Loucy (cell line): ENCODE results near the gene ADAMTS6.

Experiments used
- EZH2phosphoT487 ChIP-seq: fragments of 200-600 bp; IDR thresholded peaks from 2 replicates; pipeline ENCODE4 v1.6.1; 2018; ENCODE audit warnings: antibody characterized with exemption, mild to moderate bottlenecking, moderate library complexity, borderline replicate concordance
- TF ChIP-seq, protein P1 (sequence below): fragments of 200-600 bp; sonication (generic); conservative IDR thresholded peaks from 2 replicates; pipeline ENCODE4 v1.5.1; 2014; ENCODE audit warnings: mild to moderate bottlenecking, antibody characterized with exemption, low read length

DNA sequence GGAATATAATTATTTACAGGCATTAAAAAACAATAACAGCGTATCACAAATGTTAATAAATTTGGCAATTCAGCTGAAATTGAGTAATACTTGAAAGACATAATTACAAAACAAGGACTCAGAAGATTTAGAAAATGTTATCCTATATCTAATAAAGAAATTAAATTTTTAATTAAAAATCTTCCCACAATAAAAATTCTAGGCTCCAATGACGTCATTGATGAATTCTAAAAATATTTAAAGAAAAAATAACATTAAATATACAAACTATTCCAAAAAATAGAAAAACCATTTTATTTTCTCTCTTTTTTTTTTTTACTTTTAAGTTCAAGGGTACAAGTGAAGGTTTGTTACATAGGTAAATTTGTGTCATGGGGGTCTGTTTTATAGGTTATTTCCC lies 161.5 kb downstream of the ADAMTS6 start:
- TF ChIP-seq, protein P1, sequence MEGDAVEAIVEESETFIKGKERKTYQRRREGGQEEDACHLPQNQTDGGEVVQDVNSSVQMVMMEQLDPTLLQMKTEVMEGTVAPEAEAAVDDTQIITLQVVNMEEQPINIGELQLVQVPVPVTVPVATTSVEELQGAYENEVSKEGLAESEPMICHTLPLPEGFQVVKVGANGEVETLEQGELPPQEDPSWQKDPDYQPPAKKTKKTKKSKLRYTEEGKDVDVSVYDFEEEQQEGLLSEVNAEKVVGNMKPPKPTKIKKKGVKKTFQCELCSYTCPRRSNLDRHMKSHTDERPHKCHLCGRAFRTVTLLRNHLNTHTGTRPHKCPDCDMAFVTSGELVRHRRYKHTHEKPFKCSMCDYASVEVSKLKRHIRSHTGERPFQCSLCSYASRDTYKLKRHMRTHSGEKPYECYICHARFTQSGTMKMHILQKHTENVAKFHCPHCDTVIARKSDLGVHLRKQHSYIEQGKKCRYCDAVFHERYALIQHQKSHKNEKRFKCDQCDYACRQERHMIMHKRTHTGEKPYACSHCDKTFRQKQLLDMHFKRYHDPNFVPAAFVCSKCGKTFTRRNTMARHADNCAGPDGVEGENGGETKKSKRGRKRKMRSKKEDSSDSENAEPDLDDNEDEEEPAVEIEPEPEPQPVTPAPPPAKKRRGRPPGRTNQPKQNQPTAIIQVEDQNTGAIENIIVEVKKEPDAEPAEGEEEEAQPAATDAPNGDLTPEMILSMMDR, result no peak
- TF ChIP-seq EZH2phosphoT487, result no peak
